SK-N-SH (cell line): Measurements from ENCODE around the gene AHCY. TPM values are rescaled to one million over a fixed set of nuclear protein-coding genes. Genes with fewer than 3 reads are reported as not detected.

Experiments used
- CTCF ChIA-PET: fragments of 300-600, 350-600 bp; formaldehyde crosslinking; extraction: SDS; loops from one replicate; lab custom pipeline; 2021; lab: Yijun Ruan, JAX
- POLR2A ChIA-PET: fragments of 350-600 bp; sonication (Branson Sonifier 250); formaldehyde crosslinking; extraction: SDS; loops from one replicate; lab custom pipeline; 2020; ENCODE audit warnings: antibody characterized with exemption, inconsistent platforms; lab: Yijun Ruan, JAX
- DNase-seq: peaks from one replicate; pipeline ENCODE4 v3.0.0; 2012
- H2AFZ ChIP-seq: fragments of 200-600 bp; sonication (generic); 2 replicates; pipeline ENCODE4 v1.8.1; 2016; ENCODE audit warnings: antibody characterized with exemption, mild to moderate bottlenecking, low read depth
- H3F3A ChIP-seq: fragments of 200-600 bp; sonication (generic); replicated peaks from 2 replicates; pipeline ENCODE3; 2016; ENCODE audit warnings: antibody characterized with exemption, mild to moderate bottlenecking; ENCODE audit not compliant: insufficient read depth
- H3K27ac ChIP-seq, 2 experiments: fragments of 200-500 bp in 1 of 2; fragments of 200-600 bp in 1 of 2; sonication (Bioruptor generic) in 1 of 2; sonication (generic), shearing (Covaris generic) in 1 of 2; 2 replicates each; pipeline versions ENCODE4 v1.5.1 to v1.6.1; 2014 to 2016; ENCODE audit warnings: low read depth in 2 of 2, inconsistent platforms in 1 of 2, low read length in 1 of 2, mild to moderate bottlenecking in 1 of 2, mixed read lengths in 1 of 2
- H3K27me3 ChIP-seq: fragments of 200-600 bp; sonication (generic), shearing (Covaris generic); 2 replicates; pipeline ENCODE4 v1.6.1; 2016; ENCODE audit warnings: mixed run types; ENCODE audit not compliant: insufficient read depth
- H3K36me3 ChIP-seq, 2 experiments: fragments of 200-500 bp in 1 of 2; fragments of 200-600 bp in 1 of 2; sonication (Bioruptor generic) in 1 of 2; sonication (generic) in 1 of 2; replicated peaks in 1 of 2; 2 replicates each; pipeline versions ENCODE3 to v1.5.1; 2014 to 2016; ENCODE audit warnings: low read length in 1 of 2, mild to moderate bottlenecking in 1 of 2; ENCODE audit not compliant: insufficient read depth in 2 of 2, control insufficient read depth in 1 of 2
- H3K4me1 ChIP-seq, 2 experiments: fragments of 200-500 bp in 1 of 2; fragments of 200-600 bp in 1 of 2; sonication (Bioruptor generic) in 1 of 2; sonication (generic), shearing (Covaris generic) in 1 of 2; 2 replicates each; pipeline versions ENCODE4 v1.5.1 to v1.6.1; 2014 to 2016; ENCODE audit warnings: low read depth in 1 of 2, low read length in 1 of 2, mixed run types in 1 of 2; ENCODE audit not compliant: insufficient read depth in 2 of 2, control insufficient read depth in 1 of 2
- H3K4me2 ChIP-seq: fragments of 200-600 bp; sonication (generic), shearing (Covaris generic); 2 replicates; pipeline ENCODE4 v1.6.1; 2017; ENCODE audit warnings: mixed run types
- H3K4me3 ChIP-seq, 2 experiments: fragments of 200-500 bp in 1 of 2; fragments of 200-600 bp in 1 of 2; sonication (Bioruptor generic) in 1 of 2; sonication (generic), shearing (Covaris generic) in 1 of 2; 2 replicates each; pipeline versions ENCODE4 v1.5.1 to v1.8.1; 2014 to 2016; ENCODE audit warnings: low read depth in 2 of 2, inconsistent platforms in 1 of 2, low read length in 1 of 2, mild to moderate bottlenecking in 1 of 2, mixed read lengths in 1 of 2, moderate library complexity in 1 of 2
- H3K79me2 ChIP-seq: fragments of 200-600 bp; sonication (generic); 2 replicates; pipeline ENCODE4 v1.8.1; 2017; ENCODE audit warnings: mild to moderate bottlenecking; ENCODE audit not compliant: insufficient read depth
- H3K9ac ChIP-seq: fragments of 200-600 bp; sonication (generic); 2 replicates; pipeline ENCODE4 v1.6.1; 2017; ENCODE audit warnings: mixed run types
- H3K9me2 ChIP-seq: fragments of 200-600 bp; sonication (generic); 2 replicates; pipeline ENCODE4 v1.6.1; 2017; ENCODE audit warnings: mixed run types
- H3K9me3 ChIP-seq: fragments of 200-600 bp; sonication (generic); 2 replicates; pipeline ENCODE4 v1.6.1; 2017; ENCODE audit warnings: mixed run types, mild to moderate bottlenecking, moderate library complexity
- H4K20me1 ChIP-seq: fragments of 200-600 bp; sonication (generic); 2 replicates; pipeline ENCODE4 v1.6.1; 2017; ENCODE audit warnings: mild to moderate bottlenecking, mixed run types; ENCODE audit not compliant: insufficient read depth
- EP300 ChIP-seq, 2 experiments: IDR thresholded peaks; 2 replicates each; pipeline versions ENCODE4 v1.4.0 to v1.6.1; 2012; ENCODE audit warnings: borderline replicate concordance in 1 of 2, low read depth in 1 of 2, low read length in 1 of 2
- FOSL2 ChIP-seq: IDR thresholded peaks from 2 replicates; pipeline ENCODE4 v1.4.0; 2012; ENCODE audit warnings: low read depth, mild to moderate bottlenecking, moderate library complexity, borderline replicate concordance
- FOXM1 ChIP-seq: IDR thresholded peaks from 2 replicates; pipeline ENCODE4 v1.4.0; 2012; ENCODE audit warnings: low read depth, mild to moderate bottlenecking
- GABPA ChIP-seq: IDR thresholded peaks from 2 replicates; pipeline ENCODE4 v1.4.0; 2012; ENCODE audit warnings: low read depth, mild to moderate bottlenecking
- GATA2 ChIP-seq: sonication (generic); formaldehyde crosslinking; IDR thresholded peaks from 2 replicates; pipeline ENCODE4 v1.5.0; 2020; ENCODE audit warnings: mild to moderate bottlenecking, missing genetic modification reagents
- MEF2A ChIP-seq: IDR thresholded peaks from 2 replicates; pipeline ENCODE4 v1.4.0; 2012; ENCODE audit warnings: low read depth, borderline replicate concordance
- MXI1 ChIP-seq: IDR thresholded peaks from 2 replicates; pipeline ENCODE4 v1.6.1; 2012; ENCODE audit warnings: mild to moderate bottlenecking, low read depth, low read length, improper control_type of control experiment
- POLR2AphosphoS5 ChIP-seq: IDR thresholded peaks from 2 replicates; pipeline ENCODE4 v1.6.1; 2012; ENCODE audit warnings: low read depth, low read length
- RCOR1 ChIP-seq: fragments of 150-350 bp; IDR thresholded peaks from 2 replicates; pipeline ENCODE4 v1.6.1; 2017; ENCODE audit warnings: antibody characterized with exemption, low read length
- RXRA ChIP-seq: IDR thresholded peaks from 2 replicates; pipeline ENCODE4 v1.4.0; 2012; ENCODE audit warnings: low read depth, mild to moderate bottlenecking, borderline replicate concordance
- SIN3A ChIP-seq: IDR thresholded peaks from 2 replicates; pipeline ENCODE4 v1.6.1; 2012; ENCODE audit warnings: low read depth, mild to moderate bottlenecking, low read length, moderate library complexity, borderline replicate concordance
- SMC3 ChIP-seq: IDR thresholded peaks from 2 replicates; pipeline ENCODE4 v1.6.1; 2012; ENCODE audit warnings: low read depth, low read length, improper control_type of control experiment
- TEAD4 ChIP-seq: IDR thresholded peaks from 2 replicates; pipeline ENCODE4 v1.4.0; 2012; ENCODE audit warnings: mild to moderate bottlenecking, borderline replicate concordance; ENCODE audit not compliant: insufficient read depth
- YY1 ChIP-seq: IDR thresholded peaks from 2 replicates; pipeline ENCODE4 v1.4.0; 2012; ENCODE audit warnings: low read depth, mild to moderate bottlenecking
- WGBS: methylation state at CpG from one replicate; pipeline ENCODE4 v1.1.6; 2017; ENCODE audit warnings: low lambda C conversion rate; 5-methylcytosine and 5-hydroxymethylcytosine counted together
- polyA plus RNA-seq, 3 experiments: library from polyadenylated mRNA; depleted of rRNA; stranded (reverse); fragments of >200 nt; gene quantifications; 2 replicates each; pipeline ENCODE4 v1.2.3, GENCODE V29; 2012
- TF ChIP-seq, protein P1 (sequence below): IDR thresholded peaks from 2 replicates; pipeline ENCODE4 v1.4.0; 2012; ENCODE audit warnings: low read depth, borderline replicate concordance
- TF ChIP-seq, protein P2 (sequence below): fragments of 150-350 bp; IDR thresholded peaks from 2 replicates; pipeline ENCODE4 v1.6.1; 2016; ENCODE audit warnings: mild to moderate bottlenecking, low read depth, low read length

The AHCY gene
- polyA plus RNA-seq, 1 of the 3 experiments (the other 2 are of a cell fraction): 196 TPM

DNA sequence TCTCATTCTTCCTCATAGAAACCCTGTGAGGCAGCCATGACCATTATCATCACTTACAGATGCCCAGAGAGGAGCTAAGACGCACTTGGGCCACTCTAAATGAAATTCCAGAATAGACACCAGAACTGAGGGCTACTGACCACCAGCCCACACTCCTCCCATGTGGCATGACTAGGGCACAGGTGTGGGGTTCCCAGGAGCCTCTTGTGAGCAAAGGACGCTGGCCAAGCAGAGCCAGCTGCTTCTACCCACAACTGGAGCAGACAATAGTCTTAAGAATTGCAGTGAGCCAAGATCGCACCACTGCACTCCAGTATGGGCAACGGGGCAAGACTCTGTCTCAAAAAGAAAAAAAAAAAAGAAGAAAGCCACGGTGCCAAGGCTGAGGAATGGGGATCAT lies 10.0 kb downstream of the AHCY start:
- Histone ChIP-seq H3K4me2 (no peak overlapping the region), H3K27ac (no peak overlapping the region), H3F3A (no peaks in the 10 kb centered on the region), H3K9ac (no peak overlapping the region), H3K79me2 (peaks cover 25% of the 10 kb centered on the region), H4K20me1 (0 out of 2 replicates have a peak, but pooled peaks cover 12% of the 10 kb centered on the region), H3K4me1 (no peaks in the 10 kb centered on the region; a peak in 1 of 4 replicates), H3K9me3 (no peaks in the 10 kb centered on the region), H3K27me3 (no peaks in the 10 kb centered on the region), H3K36me3 (peaks cover 12 to 60% of the 10 kb centered on the region in 2 experiments), H3K4me3 (no peak overlapping the region), H2AFZ (no peak overlapping the region), H3K9me2 (no peaks in the 10 kb centered on the region)
- WGBS: 94% methylated on average over 5 of the region's 5 CpGs
- CTCF ChIA-PET: interaction anchor here (0.9 to 1.4 kb wide), 2 partner anchors 8 to 103 kb away, joined by 4 to 5 read pairs; no protein-coding TSS in a partner anchor
- DNase-seq: no peak
- TF ChIP-seq, protein P1, sequence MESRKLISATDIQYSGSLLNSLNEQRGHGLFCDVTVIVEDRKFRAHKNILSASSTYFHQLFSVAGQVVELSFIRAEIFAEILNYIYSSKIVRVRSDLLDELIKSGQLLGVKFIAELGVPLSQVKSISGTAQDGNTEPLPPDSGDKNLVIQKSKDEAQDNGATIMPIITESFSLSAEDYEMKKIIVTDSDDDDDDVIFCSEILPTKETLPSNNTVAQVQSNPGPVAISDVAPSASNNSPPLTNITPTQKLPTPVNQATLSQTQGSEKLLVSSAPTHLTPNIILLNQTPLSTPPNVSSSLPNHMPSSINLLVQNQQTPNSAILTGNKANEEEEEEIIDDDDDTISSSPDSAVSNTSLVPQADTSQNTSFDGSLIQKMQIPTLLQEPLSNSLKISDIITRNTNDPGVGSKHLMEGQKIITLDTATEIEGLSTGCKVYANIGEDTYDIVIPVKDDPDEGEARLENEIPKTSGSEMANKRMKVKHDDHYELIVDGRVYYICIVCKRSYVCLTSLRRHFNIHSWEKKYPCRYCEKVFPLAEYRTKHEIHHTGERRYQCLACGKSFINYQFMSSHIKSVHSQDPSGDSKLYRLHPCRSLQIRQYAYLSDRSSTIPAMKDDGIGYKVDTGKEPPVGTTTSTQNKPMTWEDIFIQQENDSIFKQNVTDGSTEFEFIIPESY: no peak
- no peak for TF ChIP-seq YY1
- no peak for TF ChIP-seq SIN3A
- POLR2A ChIA-PET: no interaction called here

DNA sequence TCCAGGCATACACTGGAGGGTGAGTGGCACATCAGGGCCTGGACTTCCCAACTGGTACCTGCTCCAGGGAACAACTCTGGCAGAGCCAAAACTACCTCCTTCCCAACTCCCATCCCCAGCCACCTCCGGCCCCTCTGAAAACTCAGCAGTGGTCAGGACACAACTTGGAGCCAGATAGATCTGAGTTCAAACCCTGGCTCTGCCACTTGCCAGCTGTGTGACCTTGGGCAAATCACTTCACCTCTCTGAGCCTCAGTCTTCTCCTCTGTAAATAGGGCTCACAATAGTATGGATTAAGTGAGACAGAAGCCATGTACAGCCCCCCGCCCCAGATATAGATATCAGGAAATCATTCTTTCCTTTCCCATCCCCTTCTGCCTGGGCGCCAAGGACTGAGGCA lies 10.7 kb downstream of the AHCY start:
- H3K9me3 ChIP-seq: no peaks in the 10 kb centered on the region
- TF ChIP-seq FOSL2 (no peak), MEF2A (no peak), SIN3A (no peak)
- no peak overlapping the region for H2AFZ ChIP-seq
- H3K4me3 ChIP-seq: no peak overlapping the region
- no peaks in the 10 kb centered on the region for H3F3A ChIP-seq
- no peaks in the 10 kb centered on the region for H3K9me2 ChIP-seq
- ChIA-PET POLR2A (no interaction called here), CTCF (interaction anchor here (1.4 kb wide), 1 partner anchor 9 kb away, joined by 5 read pairs; no protein-coding TSS in a partner anchor)
- no peak overlapping the region for H3K9ac ChIP-seq
- H3K27ac ChIP-seq: no peak overlapping the region
- H3K79me2 ChIP-seq: peaks cover 19% of the 10 kb centered on the region
- H3K27me3 ChIP-seq: no peaks in the 10 kb centered on the region
- H3K36me3 ChIP-seq: peaks cover 12 to 66% of the 10 kb centered on the region in 2 experiments
- WGBS: 100% methylated on average over 3 of the region's 3 CpGs
- no peak overlapping the region for H3K4me2 ChIP-seq
- DNase-seq: no peak
- H3K4me1 ChIP-seq: no peaks in the 10 kb centered on the region; a peak in 1 of 4 replicates
- H4K20me1 ChIP-seq: 0 out of 2 replicates have a peak, but pooled peaks cover 12% of the 10 kb centered on the region

DNA sequence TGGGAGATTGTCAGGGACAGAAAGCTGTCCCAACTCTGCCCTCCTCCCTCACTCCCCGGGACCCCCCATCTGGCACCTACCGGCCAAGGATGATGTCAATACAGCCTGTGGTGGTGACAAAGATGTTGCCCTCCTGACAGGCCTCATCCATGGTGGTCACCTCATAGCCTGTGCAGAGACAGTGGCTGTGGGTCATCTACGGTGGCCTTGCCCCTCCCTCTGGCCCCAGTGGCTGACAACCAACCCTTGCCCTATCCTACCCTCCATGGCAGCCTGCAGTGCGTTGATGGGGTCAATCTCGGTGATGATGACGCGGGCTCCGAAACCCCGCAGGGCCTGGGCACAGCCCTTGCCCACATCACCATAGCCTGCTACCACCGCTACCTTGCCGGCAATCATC lies 12.7 kb downstream of the AHCY start:
- H3F3A ChIP-seq: no peaks in the 10 kb centered on the region
- H3K36me3 ChIP-seq: peaks cover 12 to 75% of the 10 kb centered on the region in 2 experiments
- no peaks in the 10 kb centered on the region for H3K9me3 ChIP-seq
- no peaks in the 10 kb centered on the region for H3K9me2 ChIP-seq
- H2AFZ ChIP-seq: no peak overlapping the region
- no peak overlapping the region for H3K27ac ChIP-seq
- DNase-seq: no peak
- ChIA-PET POLR2A (no interaction called here), CTCF (interaction anchor here (0.9 to 1.6 kb wide), 3 partner anchors 10 to 248 kb away, joined by 3 to 8 read pairs (median 3); no protein-coding TSS in a partner anchor)
- no peak overlapping the region for H3K9ac ChIP-seq
- no peaks in the 10 kb centered on the region for H3K4me1 ChIP-seq
- H3K79me2 ChIP-seq: no peaks in the 10 kb centered on the region; the same call in 1 of the 2 replicates
- H3K27me3 ChIP-seq: no peaks in the 10 kb centered on the region
- no peak overlapping the region for H3K4me3 ChIP-seq
- H3K4me2 ChIP-seq: no peak overlapping the region
- WGBS: 93% methylated on average over 8 of the region's 11 CpGs
- no peaks in the 10 kb centered on the region for H4K20me1 ChIP-seq
- no peak for TF ChIP-seq MXI1
- TF ChIP-seq, protein P2, sequence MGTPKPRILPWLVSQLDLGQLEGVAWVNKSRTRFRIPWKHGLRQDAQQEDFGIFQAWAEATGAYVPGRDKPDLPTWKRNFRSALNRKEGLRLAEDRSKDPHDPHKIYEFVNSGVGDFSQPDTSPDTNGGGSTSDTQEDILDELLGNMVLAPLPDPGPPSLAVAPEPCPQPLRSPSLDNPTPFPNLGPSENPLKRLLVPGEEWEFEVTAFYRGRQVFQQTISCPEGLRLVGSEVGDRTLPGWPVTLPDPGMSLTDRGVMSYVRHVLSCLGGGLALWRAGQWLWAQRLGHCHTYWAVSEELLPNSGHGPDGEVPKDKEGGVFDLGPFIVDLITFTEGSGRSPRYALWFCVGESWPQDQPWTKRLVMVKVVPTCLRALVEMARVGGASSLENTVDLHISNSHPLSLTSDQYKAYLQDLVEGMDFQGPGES: no peak
- no peak for TF ChIP-seq EP300 (IDR thresholded peaks at IDR 0.05; ENCODE audit: borderline replicate concordance in 1 of 2, low read depth in 1 of 2, low read length in 1 of 2)
- TF ChIP-seq GABPA: no peak
- TF ChIP-seq TEAD4: no peak
- TF ChIP-seq RXRA: no peak
- no peak for TF ChIP-seq GATA2 (CRISPR knock-in tag)
- TF ChIP-seq RCOR1: no peak
- TF ChIP-seq SMC3: no peak
- TF ChIP-seq FOXM1: no peak
- no peak for TF ChIP-seq MEF2A
- TF ChIP-seq, protein P1: no peak
- TF ChIP-seq YY1: no peak
- no peak for TF ChIP-seq POLR2AphosphoS5
- TF ChIP-seq SIN3A: no peak
